Breast epithelium (tissue), 4 donors: ENCODE results near the gene ADARB1. TPM values are rescaled to one million over a fixed set of nuclear protein-coding genes. Genes with fewer than 3 reads are reported as not detected.

Experiments used
- DNase-seq, 2 donors: peaks; one replicate each; pipeline ENCODE4 v3.0.0-alpha.2; 2019; ENCODE audit warnings: low spot score in 2 of 2
- H3K27ac ChIP-seq, 2 donors: fragments of 200-600 bp; sonication (generic) in 1 of 2; one replicate each; pipeline ENCODE4 v1.5.1; 2016 to 2019; ENCODE audit warnings: mild to moderate bottlenecking in 1 of 2
- H3K27me3 ChIP-seq, 2 donors: fragments of 200-600 bp; sonication (generic) in 1 of 2; one replicate each; pipeline versions ENCODE4 v1.5.1 to v1.6.0; 2017 to 2019; ENCODE audit warnings: control low read depth in 1 of 2, mild to moderate bottlenecking in 1 of 2
- H3K36me3 ChIP-seq: fragments of 200-600 bp; one replicate; pipeline ENCODE4 v1.5.1; 2019
- H3K4me1 ChIP-seq, 2 donors: fragments of 200-600 bp; sonication (generic); one replicate each; pipeline ENCODE4 v1.5.1; 2016 to 2019; ENCODE audit warnings: control low read depth in 1 of 2
- H3K4me3 ChIP-seq, 3 donors: fragments of 200-600 bp; sonication (generic); 1 replicate in 2 of 3; 2 replicates in 1 of 3; pipeline ENCODE4 v1.5.1; 2016 to 2019; ENCODE audit warnings: mild to moderate bottlenecking in 3 of 3, moderate library complexity in 2 of 3
- H3K9me3 ChIP-seq, 2 donors: fragments of 200-600 bp; sonication (generic) in 1 of 2; one replicate each; pipeline ENCODE4 v1.5.1; 2016 to 2019; ENCODE audit warnings: control low read depth in 1 of 2
- POLR2A ChIP-seq: fragments of 450-650 bp; IDR thresholded peaks from one replicate; pipeline ENCODE4 v1.6.1; 2016; ENCODE audit warnings: antibody characterized with exemption, mild to moderate bottlenecking, moderate library complexity
- POLR2AphosphoS5 ChIP-seq, 3 donors: sonication (generic); formaldehyde crosslinking; IDR thresholded peaks; one replicate each; pipeline ENCODE4 v1.6.1; 2017; ENCODE audit warnings: antibody characterized with exemption in 3 of 3
- intact Hi-C: fragments of 100-400 bp; cut with DNase I; formaldehyde crosslinking; loops from one replicate; pipeline ENCODE4 v1.15.1; 2023; ENCODE audit warnings: low total_unique reads
- total RNA-seq, 3 donors: library from RNA; depleted of rRNA; stranded (reverse); fragments of >200 nt; gene quantifications; one replicate each; pipeline ENCODE4 v1.1.0, GENCODE V29; 2016
- TF ChIP-seq, protein P1 (sequence below), 3 donors: fragments of 450-650 bp; IDR thresholded peaks; one replicate each; pipeline ENCODE4 v1.5.1; 2016 to 2017; ENCODE audit warnings: antibody characterized with exemption in 3 of 3, mild to moderate bottlenecking in 3 of 3, moderate library complexity in 3 of 3

Gene ADARB1
- total RNA-seq, 3 donors from 2014 or later = 19.9 to 21.3 (median 20.0) TPM

DNA sequence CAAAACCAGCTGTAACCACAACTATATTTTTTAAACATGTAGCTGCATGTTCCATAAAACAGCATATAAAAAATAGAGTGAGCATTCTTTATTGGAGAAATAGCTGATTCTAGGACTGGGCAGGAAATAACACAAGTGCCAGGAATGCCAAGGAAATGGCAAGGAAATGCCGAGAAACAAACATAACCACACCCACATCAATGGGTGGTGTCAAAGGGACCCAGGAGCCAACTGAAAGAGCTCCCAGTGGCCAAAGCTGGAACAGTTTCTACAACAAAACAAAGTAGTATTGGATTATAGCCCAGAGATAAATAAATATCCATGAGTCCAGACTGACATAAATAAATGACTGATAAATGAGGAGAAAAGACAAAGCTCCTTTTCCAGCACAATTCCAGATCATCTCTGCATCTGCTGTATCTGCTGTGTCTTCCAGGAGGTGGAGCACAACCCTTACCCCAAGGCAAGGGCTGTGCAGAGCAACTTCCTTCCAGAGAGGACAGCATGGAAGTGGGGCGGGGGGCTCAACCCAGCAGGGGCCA is 28.1 kb downstream of the ADARB1 start:
- Histone ChIP-seq H3K36me3 (no peaks in the 10 kb centered on the region), H3K27me3 (no peaks in the 10 kb centered on the region), H3K4me3 (no peak overlapping the region), H3K9me3 (no peaks in the 10 kb centered on the region), H3K4me1 (peaks cover 7 to 11% of the 10 kb centered on the region in 2 donors), H3K27ac (no peak overlapping the region)
- DNase-seq = no peak
- TF ChIP-seq POLR2A (no peak), POLR2AphosphoS5 (IDR thresholded peaks at IDR 0.05) (peak in 1 of 3 donors; percentile 32)
- TF ChIP-seq, protein P1, sequence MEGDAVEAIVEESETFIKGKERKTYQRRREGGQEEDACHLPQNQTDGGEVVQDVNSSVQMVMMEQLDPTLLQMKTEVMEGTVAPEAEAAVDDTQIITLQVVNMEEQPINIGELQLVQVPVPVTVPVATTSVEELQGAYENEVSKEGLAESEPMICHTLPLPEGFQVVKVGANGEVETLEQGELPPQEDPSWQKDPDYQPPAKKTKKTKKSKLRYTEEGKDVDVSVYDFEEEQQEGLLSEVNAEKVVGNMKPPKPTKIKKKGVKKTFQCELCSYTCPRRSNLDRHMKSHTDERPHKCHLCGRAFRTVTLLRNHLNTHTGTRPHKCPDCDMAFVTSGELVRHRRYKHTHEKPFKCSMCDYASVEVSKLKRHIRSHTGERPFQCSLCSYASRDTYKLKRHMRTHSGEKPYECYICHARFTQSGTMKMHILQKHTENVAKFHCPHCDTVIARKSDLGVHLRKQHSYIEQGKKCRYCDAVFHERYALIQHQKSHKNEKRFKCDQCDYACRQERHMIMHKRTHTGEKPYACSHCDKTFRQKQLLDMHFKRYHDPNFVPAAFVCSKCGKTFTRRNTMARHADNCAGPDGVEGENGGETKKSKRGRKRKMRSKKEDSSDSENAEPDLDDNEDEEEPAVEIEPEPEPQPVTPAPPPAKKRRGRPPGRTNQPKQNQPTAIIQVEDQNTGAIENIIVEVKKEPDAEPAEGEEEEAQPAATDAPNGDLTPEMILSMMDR (IDR thresholded peaks at IDR 0.05) = peak in 2 of 3 donors; percentile 27 to 32
- intact Hi-C loops = loop anchor here (5.0 kb wide), 1 partner anchor 645 kb away; no protein-coding TSS in a partner anchor

DNA sequence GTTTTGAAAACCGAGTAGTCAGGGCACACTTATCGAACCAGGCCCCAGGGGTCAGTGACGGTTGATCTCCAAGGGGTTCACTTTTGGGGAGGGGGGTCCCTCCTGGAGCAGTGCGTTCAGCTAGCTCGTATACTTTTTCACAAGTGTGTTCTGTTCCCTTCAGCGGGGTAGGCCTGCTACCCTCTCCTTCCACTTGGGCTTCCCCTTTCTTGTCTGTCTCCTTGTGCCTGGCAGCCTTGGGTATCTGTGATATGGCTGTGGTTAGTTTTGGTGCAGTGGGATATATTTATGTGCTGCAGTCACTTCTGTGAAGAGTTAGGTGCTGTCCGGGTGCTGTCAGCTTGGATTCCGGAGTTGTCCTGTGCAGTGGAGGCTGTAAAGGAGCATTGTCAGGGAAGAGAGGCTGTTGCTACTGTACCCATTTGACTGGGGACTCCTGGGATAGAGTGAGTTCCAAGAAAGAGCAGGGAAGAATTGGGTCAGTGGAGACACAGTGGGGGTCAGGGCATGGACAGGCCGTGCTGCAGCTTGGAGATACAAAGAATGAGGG is 29.7 kb downstream of the ADARB1 start:
- Histone ChIP-seq H3K27me3 (no peaks in the 10 kb centered on the region), H3K4me1 (peaks cover 7 to 11% of the 10 kb centered on the region in 2 donors), H3K9me3 (no peaks in the 10 kb centered on the region), H3K4me3 (no peak overlapping the region), H3K36me3 (no peaks in the 10 kb centered on the region), H3K27ac (no peak overlapping the region)
- intact Hi-C loops = loop anchor here (5.0 kb wide), 1 partner anchor 643 kb away; no protein-coding TSS in a partner anchor
- TF ChIP-seq POLR2AphosphoS5 (IDR thresholded peaks at IDR 0.05) = no peak
- no peak for TF ChIP-seq POLR2A
- TF ChIP-seq, protein P1 (IDR thresholded peaks at IDR 0.05) = no peak
- no peak for DNase-seq

DNA sequence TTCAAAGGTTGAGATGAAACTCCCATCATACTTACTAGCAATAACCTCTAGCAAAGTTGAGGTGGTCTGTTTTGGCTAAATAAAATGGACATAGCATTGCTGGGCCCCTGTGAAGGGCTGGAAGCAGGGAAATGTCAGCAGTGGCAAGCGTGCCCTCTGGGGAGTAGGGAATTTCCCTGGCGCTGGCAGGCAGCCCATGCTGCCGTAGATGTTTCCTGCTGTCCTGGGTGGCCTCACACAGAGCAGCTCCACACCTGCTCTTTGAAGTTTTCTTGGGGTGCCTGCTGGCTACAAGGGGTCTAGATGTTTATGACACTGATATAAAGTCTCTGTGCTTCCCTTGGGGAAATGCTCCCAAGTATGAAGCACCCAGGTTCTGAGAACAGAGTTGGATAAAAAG is 30.2 kb downstream of the ADARB1 start:
- intact Hi-C loops = loop anchor here (5.0 kb wide), 1 partner anchor 643 kb away; no protein-coding TSS in a partner anchor
- no peak for TF ChIP-seq POLR2A
- TF ChIP-seq, protein P1 (IDR thresholded peaks at IDR 0.05) = no peak
- no peak for TF ChIP-seq POLR2AphosphoS5 (IDR thresholded peaks at IDR 0.05)
- Histone ChIP-seq H3K9me3 (no peaks in the 10 kb centered on the region), H3K27ac (no peak overlapping the region), H3K27me3 (no peaks in the 10 kb centered on the region), H3K4me3 (no peak overlapping the region), H3K4me1 (peaks cover 7 to 11% of the 10 kb centered on the region in 2 donors), H3K36me3 (no peaks in the 10 kb centered on the region)
- DNase-seq = peak in 1 of 2 donors; percentile 65

DNA sequence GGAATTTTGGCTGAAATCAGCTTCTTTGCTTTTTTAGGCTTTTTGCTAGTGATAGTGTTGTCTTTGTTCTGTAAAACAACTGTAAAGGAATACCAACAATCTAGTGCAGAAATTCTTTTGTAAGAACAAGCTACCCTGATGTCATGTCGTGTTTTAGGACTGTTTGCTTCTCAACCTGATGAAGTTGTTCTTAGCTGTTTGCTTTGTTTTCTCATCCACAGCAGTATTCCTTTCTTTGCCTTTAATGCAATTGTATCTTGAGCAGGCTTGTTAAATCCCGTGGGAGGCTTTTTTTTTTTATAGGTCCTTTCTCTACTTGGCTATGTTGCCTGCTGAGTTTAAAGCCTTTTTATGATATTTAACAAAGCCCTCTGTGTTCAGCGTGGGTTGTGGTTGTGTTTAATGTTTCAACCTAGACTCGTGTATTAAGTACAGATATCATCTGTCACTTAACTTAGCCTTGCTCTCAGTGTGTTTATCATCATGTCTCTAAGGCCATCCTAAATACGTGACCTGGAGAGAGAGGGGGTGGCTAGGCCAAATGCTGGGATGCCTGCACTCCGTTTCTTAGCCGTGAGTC is 31.6 kb downstream of the ADARB1 start:
- no peak overlapping the region for H3K27ac ChIP-seq
- no peak for DNase-seq
- no peak overlapping the region for H3K4me3 ChIP-seq
- no peaks in the 10 kb centered on the region for H3K27me3 ChIP-seq
- TF ChIP-seq, protein P1 (IDR thresholded peaks at IDR 0.05) = no peak
- TF ChIP-seq POLR2AphosphoS5 (IDR thresholded peaks at IDR 0.05) = no peak
- TF ChIP-seq POLR2A = no peak
- peaks cover 7 to 11% of the 10 kb centered on the region in 2 donors for H3K4me1 ChIP-seq
- H3K9me3 ChIP-seq = no peaks in the 10 kb centered on the region
- no peaks in the 10 kb centered on the region for H3K36me3 ChIP-seq
- intact Hi-C loops = no loop called here
